ENCODE results near the gene ZNF346.
A peak's percentile ranks its signal among the peaks of the same experiment; 100 is the strongest.

ZNF346 gene

GRCh38 chr5:177128551-177128981, 106.1 kb downstream of the ZNF346 start:
- H3K4me3 ChIP-seq (ENCODE audit: insufficient read depth, low read depth, low read length, poor library complexity, severe bottlenecking): no peak overlapping the region
- peaks cover 21% of the 10 kb centered on the region for H3K4me1 ChIP-seq (ENCODE audit: control insufficient read depth, insufficient read depth, low read length, poor library complexity, severe bottlenecking)
- H3K36me3 ChIP-seq (ENCODE audit: control insufficient read depth, insufficient read depth, low read length): no peaks in the 10 kb centered on the region
- no peaks in the 10 kb centered on the region for H3K9me3 ChIP-seq (ENCODE audit: control insufficient read depth, low read length)
- DNase-seq: peak in 1 of 3 donors; percentile 15
- no peak overlapping the region for H3K27ac ChIP-seq (ENCODE audit: insufficient read depth, low read length, poor library complexity, severe bottlenecking)
- H3K27me3 ChIP-seq (replicated peaks; ENCODE audit: control insufficient read depth, insufficient read depth, low read length, poor library complexity, severe bottlenecking): no peaks in the 10 kb centered on the region

DNA sequence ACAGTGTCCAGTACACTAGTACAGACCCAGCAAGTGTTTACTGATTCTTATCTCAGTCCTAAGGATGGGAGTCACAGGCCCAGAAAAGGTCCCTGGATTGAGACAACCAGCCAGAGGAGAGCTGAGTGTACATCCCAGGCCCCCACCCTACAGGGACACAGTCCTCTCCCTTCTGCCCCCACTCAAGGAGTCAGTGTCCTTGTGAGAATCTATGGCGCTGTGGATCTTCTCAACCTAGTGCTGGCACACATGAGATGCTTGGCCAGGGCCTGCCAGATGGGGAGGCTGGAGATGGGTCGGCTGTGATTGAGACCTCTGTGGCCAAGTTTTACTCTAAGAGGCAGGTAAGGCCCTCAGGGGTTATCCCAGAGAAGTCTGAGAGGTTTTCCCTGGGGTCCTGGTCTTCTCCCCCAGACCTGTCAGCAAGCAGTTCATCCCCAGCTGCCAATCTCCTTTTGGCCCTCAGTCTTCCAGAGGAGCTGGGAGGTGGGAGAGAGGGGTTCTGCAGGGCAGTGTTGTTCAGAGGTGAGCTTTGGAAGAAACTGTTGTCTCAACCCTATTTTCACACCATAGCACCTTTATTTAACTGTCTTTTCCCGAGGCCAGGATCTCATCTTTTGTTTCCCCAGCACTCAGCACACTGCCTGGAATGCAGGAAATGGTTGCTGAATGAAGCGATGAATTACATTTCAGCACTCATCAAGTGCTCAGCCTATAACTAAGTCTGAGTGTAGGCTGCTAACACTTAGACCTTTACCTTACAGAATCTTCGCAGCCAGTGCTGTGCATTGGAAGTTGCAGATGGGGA, 107.9 kb downstream of the ZNF346 start:
- no peaks in the 10 kb centered on the region for H3K9me3 ChIP-seq (ENCODE audit: control insufficient read depth, low read length)
- H3K36me3 ChIP-seq (ENCODE audit: control insufficient read depth, insufficient read depth, low read length): peaks cover 5% of the 10 kb centered on the region
- no peak for DNase-seq
- H3K27ac ChIP-seq (ENCODE audit: insufficient read depth, low read length, poor library complexity, severe bottlenecking): no peak overlapping the region
- no peaks in the 10 kb centered on the region for H3K27me3 ChIP-seq (replicated peaks; ENCODE audit: control insufficient read depth, insufficient read depth, low read length, poor library complexity, severe bottlenecking)
- peaks cover 31% of the 10 kb centered on the region for H3K4me1 ChIP-seq (ENCODE audit: control insufficient read depth, insufficient read depth, low read length, poor library complexity, severe bottlenecking)
- H3K4me3 ChIP-seq (ENCODE audit: insufficient read depth, low read depth, low read length, poor library complexity, severe bottlenecking): no peak overlapping the region

All from effector memory CD4-positive, alpha-beta T cell (primary cell).